Endothelial cell of umbilical vein (primary cell): ENCODE results near the gene SYK. TPM values are rescaled to one million over a fixed set of nuclear protein-coding genes. Genes with fewer than 3 reads are reported as not detected.

Experiments used
- BruUV-seq: library from RNA; stranded (reverse); fragments of 400-500 nt; replicated peaks from 2 replicates; lab custom pipeline; 2021; lab: Mats Ljungman, UMichigan
- CTCF ChIA-PET: fragments of 300-600, 350-600 bp; sonication (Branson Sonifier 250); formaldehyde crosslinking; loops from one replicate; lab custom pipeline; 2021; ENCODE audit warnings: antibody characterized with exemption, inconsistent platforms; lab: Charles Lee
- POLR2A ChIA-PET: fragments of 300-600, 350-600 bp; sonication (Branson Sonifier 250); formaldehyde crosslinking; loops from one replicate; lab custom pipeline; 2021; ENCODE audit warnings: antibody characterized with exemption, inconsistent platforms; lab: Charles Lee
- DNase-seq: peaks from one replicate; pipeline ENCODE4 v3.0.0-alpha.2; 2011; ENCODE audit warnings: low read depth, low spot score
- FAIRE-seq: peaks from 2 replicates; lab custom pipeline; 2011; peaks lifted over from hg19 to GRCh38; lab: Jason Lieb, UNC
- H2AFZ ChIP-seq: 2 replicates; pipeline ENCODE4 v1.6.0; 2012; ENCODE audit warnings: low read depth, low read length, control low read depth, inconsistent platforms
- H3K27ac ChIP-seq: 2 replicates; pipeline ENCODE4 v1.5.1; 2011; ENCODE audit warnings: low read depth, mild to moderate bottlenecking, control low read depth, low read length, moderate library complexity; ENCODE audit not compliant: insufficient read depth
- H3K27me3 ChIP-seq, 2 experiments: 2 replicates each; pipeline versions ENCODE4 v1.6.0 to v1.6.1; 2011; ENCODE audit warnings: low read length in 2 of 2, mixed read lengths in 1 of 2; ENCODE audit not compliant: control insufficient read depth in 2 of 2, insufficient read depth in 2 of 2
- H3K36me3 ChIP-seq, 2 experiments: 2 replicates in 1 of 2; 3 replicates in 1 of 2; pipeline ENCODE4 v1.5.1; 2011; ENCODE audit warnings: low read length in 2 of 2, mild to moderate bottlenecking in 1 of 2, moderate library complexity in 1 of 2; ENCODE audit not compliant: control insufficient read depth in 2 of 2, insufficient read depth in 2 of 2; ENCODE audit errors: extremely low read depth in 1 of 2
- H3K4me1 ChIP-seq: 3 replicates; pipeline ENCODE4 v1.5.1; 2011; ENCODE audit warnings: mild to moderate bottlenecking, low read length; ENCODE audit not compliant: control insufficient read depth, insufficient read depth; ENCODE audit errors: extremely low read depth
- H3K4me2 ChIP-seq: 2 replicates; pipeline ENCODE4 v1.6.1; 2011; ENCODE audit warnings: low read length, control low read depth, mixed read lengths; ENCODE audit not compliant: insufficient read depth
- H3K4me3 ChIP-seq, 3 experiments: fragments of 200-600 bp in 1 of 3; sonication (generic), shearing (Covaris generic) in 1 of 3; replicated peaks in 1 of 3; 2 replicates each; pipeline ENCODE4 v1.5.1; 2011 to 2016; ENCODE audit warnings: control low read depth in 3 of 3, low read length in 3 of 3, mild to moderate bottlenecking in 2 of 3, inconsistent platforms in 1 of 3, low read depth in 1 of 3, moderate library complexity in 1 of 3; ENCODE audit not compliant: insufficient read depth in 1 of 3
- H3K79me2 ChIP-seq: 2 replicates; pipeline ENCODE4 v1.6.0; 2012; ENCODE audit warnings: low read length, inconsistent platforms; ENCODE audit not compliant: control insufficient read depth, insufficient read depth
- H3K9ac ChIP-seq: replicated peaks from 2 replicates; pipeline ENCODE3; 2011; ENCODE audit warnings: low read length, control low read depth; ENCODE audit not compliant: insufficient read depth; ENCODE audit errors: extremely low read depth
- H3K9me1 ChIP-seq: replicated peaks from 3 replicates; pipeline ENCODE4 v1.6.0; 2011; ENCODE audit warnings: mild to moderate bottlenecking, low read length; ENCODE audit not compliant: control insufficient read depth, insufficient read depth; ENCODE audit errors: extremely low read depth
- H3K9me3 ChIP-seq: replicated peaks from 2 replicates; pipeline ENCODE4 v1.5.1; 2012; ENCODE audit warnings: low read length, inconsistent platforms; ENCODE audit not compliant: control insufficient read depth, insufficient read depth
- H4K20me1 ChIP-seq: replicated peaks from 2 replicates; pipeline ENCODE3; 2011; ENCODE audit warnings: mild to moderate bottlenecking, low read length; ENCODE audit not compliant: control insufficient read depth, insufficient read depth; ENCODE audit errors: extremely low read depth
- EZH2 ChIP-seq: IDR thresholded peaks from 2 replicates; pipeline ENCODE4 v1.6.1; 2012; ENCODE audit warnings: borderline replicate concordance, low read depth, mild to moderate bottlenecking, moderate library complexity, low read length, inconsistent platforms; ENCODE audit not compliant: severe bottlenecking
- FOS ChIP-seq: IDR thresholded peaks from 2 replicates; pipeline ENCODE4 v1.6.1; 2011; ENCODE audit warnings: mild to moderate bottlenecking, low read length, moderate library complexity, borderline replicate concordance; ENCODE audit not compliant: insufficient read depth
- GATA2 ChIP-seq: IDR thresholded peaks from 2 replicates; pipeline ENCODE4 v1.7.0; 2011; ENCODE audit warnings: low read depth, mild to moderate bottlenecking, moderate library complexity, mixed read lengths, low read length; ENCODE audit not compliant: insufficient read length, insufficient read depth
- JUN ChIP-seq: IDR thresholded peaks from 2 replicates; pipeline ENCODE4 v1.6.1; 2011; ENCODE audit warnings: borderline replicate concordance, low read depth; ENCODE audit not compliant: insufficient read length, insufficient read depth
- MYC ChIP-seq: IDR thresholded peaks from one replicate; pipeline ENCODE4 v1.6.1; 2011; ENCODE audit warnings: mild to moderate bottlenecking, low read depth, low read length
- POLR2A ChIP-seq: IDR thresholded peaks from 2 replicates; pipeline ENCODE4 v1.6.1; 2012; ENCODE audit warnings: low read depth, mild to moderate bottlenecking, control low read depth, low read length
- POLR2AphosphoS5 ChIP-seq: IDR thresholded peaks from 2 replicates; pipeline ENCODE4 v1.6.1; 2012; ENCODE audit warnings: low read depth, mild to moderate bottlenecking, control low read depth, low read length, moderate library complexity; ENCODE audit not compliant: insufficient read depth
- dilution Hi-C: fragments of 300-500 bp; cut with MboI; formaldehyde crosslinking; loops from one replicate; pipeline ENCODE4 v1.15.0; 2019; ENCODE audit warnings: low sequenced_read_pairs; ENCODE audit not compliant: extremely low pct_ligation_motif_present
- intact Hi-C: fragments of 100-400 bp; cut with micrococcal nuclease; formaldehyde crosslinking; loops from one replicate; pipeline ENCODE4 v1.10.0; 2022
- polyA plus RNA-seq, 4 experiments: library from polyadenylated mRNA; depleted of rRNA in 3 of 4; stranded (reverse) in 3 of 4; unstranded in 1 of 4; fragments of >200 nt; gene quantifications; 2 replicates each; pipeline versions ENCODE4 v1.2.1 to v1.2.3, GENCODE V29; 2011 to 2012; ENCODE audit warnings: missing spikeins in 1 of 4
- total RNA-seq: library from RNA; stranded (reverse); gene quantifications from 2 replicates; pipeline ENCODE4 v1.2.3, GENCODE V29; 2021
- TF ChIP-seq, protein P1 (sequence below): IDR thresholded peaks from 2 replicates; pipeline ENCODE4 v1.6.1; 2011; ENCODE audit not compliant: insufficient read depth, insufficient read length
- TF ChIP-seq, protein P2 (sequence below), 2 donors: IDR thresholded peaks; 1 replicate in 1 of 2; 2 replicates in 1 of 2; pipeline ENCODE4 v1.5.1; 2011; ENCODE audit warnings: low read length in 2 of 2, mild to moderate bottlenecking in 2 of 2, moderate library complexity in 2 of 2, control low read depth in 1 of 2, inconsistent platforms in 1 of 2, low read depth in 1 of 2; ENCODE audit not compliant: insufficient read depth in 1 of 2; ENCODE audit errors: extremely low read depth in 1 of 2

Gene SYK
- total and polyA plus RNA-seq, 2 donors (not counting 3 experiments of a cell fraction or from before 2014, with no cell fraction given) = not detected

DNA sequence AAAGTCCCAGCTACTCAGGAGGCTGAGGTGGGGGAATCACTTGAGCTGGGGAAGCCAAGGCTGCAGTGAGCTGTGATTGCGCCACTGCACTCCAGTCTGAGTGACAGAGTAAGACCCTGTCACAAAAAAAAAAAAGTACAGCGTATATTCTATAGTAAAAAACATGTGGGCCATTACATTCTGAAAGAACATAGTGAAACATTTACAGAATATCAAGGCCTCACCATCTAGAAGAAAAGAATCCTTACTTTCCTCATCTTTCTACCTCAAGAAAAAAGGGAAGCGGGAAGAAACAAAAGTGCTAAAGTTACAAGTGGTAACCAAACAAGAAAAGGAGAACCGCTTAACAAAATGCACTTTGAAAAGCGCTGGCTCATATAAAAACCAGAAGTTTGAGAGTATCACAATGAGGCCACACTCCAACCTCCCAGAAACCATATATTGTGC, 5.7 kb upstream of the SYK start:
- H2AFZ ChIP-seq = no peak overlapping the region
- peaks cover under 1% of the 10 kb centered on the region in 2 experiments for H3K27me3 ChIP-seq
- FAIRE-seq = no peak
- H3K27ac ChIP-seq = no peak overlapping the region
- dilution Hi-C loops = no loop called here
- ChIA-PET CTCF (no interaction called here), POLR2A (no interaction called here)
- H3K79me2 ChIP-seq = no peaks in the 10 kb centered on the region
- BruUV-seq = no TSS peak
- H3K4me2 ChIP-seq = no peak overlapping the region
- no peak overlapping the region for H3K9ac ChIP-seq
- no peaks in the 10 kb centered on the region for H3K9me1 ChIP-seq
- H3K36me3 ChIP-seq = no peaks in the 10 kb centered on the region
- no peak overlapping the region for H3K4me3 ChIP-seq
- no peaks in the 10 kb centered on the region for H3K9me3 ChIP-seq
- TF ChIP-seq JUN (no peak), EZH2 (no peak)
- TF ChIP-seq, protein P1, sequence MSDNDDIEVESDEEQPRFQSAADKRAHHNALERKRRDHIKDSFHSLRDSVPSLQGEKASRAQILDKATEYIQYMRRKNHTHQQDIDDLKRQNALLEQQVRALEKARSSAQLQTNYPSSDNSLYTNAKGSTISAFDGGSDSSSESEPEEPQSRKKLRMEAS = no peak
- DNase-seq = no peak
- intact Hi-C loops = no loop called here
- H3K4me1 ChIP-seq = no peaks in the 10 kb centered on the region
- H4K20me1 ChIP-seq = no peaks in the 10 kb centered on the region

DNA sequence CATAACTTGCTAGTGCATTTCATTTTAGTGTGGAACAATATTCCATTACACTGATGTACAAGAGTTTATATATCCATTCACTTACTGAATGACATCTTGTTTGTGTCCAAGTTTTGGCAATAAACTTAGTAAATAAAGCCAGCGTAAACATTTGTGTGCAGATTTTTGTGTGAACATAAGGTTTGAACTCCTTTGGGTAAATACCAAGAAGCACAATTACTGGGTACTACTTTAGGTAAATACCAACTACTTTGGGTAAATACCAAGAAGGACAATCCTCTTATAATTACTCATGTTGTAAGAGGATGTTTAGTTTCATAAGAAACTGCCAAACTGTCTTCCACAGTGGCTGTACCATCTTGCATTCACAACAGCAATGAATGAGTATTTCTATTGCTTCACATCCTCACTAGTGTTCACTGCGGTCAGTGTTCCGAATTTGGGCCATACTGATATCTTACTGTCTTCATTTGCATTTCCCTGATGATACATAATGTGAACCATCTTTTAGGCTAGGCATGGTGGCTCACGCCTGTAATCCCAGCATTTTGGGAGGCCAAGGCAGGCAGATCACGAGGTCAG, 2.3 kb upstream of the SYK start:
- POLR2A ChIA-PET = no interaction called here
- no TSS peak for BruUV-seq
- intact Hi-C loops (no loop called here), dilution Hi-C loops (no loop called here)
- FAIRE-seq (no peak), DNase-seq (no peak)
- no peak for TF ChIP-seq POLR2A
- TF ChIP-seq, protein P1 = no peak
- no peak for TF ChIP-seq POLR2AphosphoS5
- no peak for TF ChIP-seq MYC
- TF ChIP-seq FOS = no peak
- no peak for TF ChIP-seq JUN
- no peak for TF ChIP-seq GATA2
- TF ChIP-seq EZH2 = no peak
- TF ChIP-seq, protein P2, sequence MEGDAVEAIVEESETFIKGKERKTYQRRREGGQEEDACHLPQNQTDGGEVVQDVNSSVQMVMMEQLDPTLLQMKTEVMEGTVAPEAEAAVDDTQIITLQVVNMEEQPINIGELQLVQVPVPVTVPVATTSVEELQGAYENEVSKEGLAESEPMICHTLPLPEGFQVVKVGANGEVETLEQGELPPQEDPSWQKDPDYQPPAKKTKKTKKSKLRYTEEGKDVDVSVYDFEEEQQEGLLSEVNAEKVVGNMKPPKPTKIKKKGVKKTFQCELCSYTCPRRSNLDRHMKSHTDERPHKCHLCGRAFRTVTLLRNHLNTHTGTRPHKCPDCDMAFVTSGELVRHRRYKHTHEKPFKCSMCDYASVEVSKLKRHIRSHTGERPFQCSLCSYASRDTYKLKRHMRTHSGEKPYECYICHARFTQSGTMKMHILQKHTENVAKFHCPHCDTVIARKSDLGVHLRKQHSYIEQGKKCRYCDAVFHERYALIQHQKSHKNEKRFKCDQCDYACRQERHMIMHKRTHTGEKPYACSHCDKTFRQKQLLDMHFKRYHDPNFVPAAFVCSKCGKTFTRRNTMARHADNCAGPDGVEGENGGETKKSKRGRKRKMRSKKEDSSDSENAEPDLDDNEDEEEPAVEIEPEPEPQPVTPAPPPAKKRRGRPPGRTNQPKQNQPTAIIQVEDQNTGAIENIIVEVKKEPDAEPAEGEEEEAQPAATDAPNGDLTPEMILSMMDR (IDR thresholded peaks at IDR 0.05; ENCODE audit: extremely low read depth in 1 of 2, insufficient read depth in 1 of 2, low read depth in 1 of 2, low read length in 2 of 2) = no peak
- H2AFZ ChIP-seq = no peak overlapping the region
- H3K9ac ChIP-seq = no peak overlapping the region
- CTCF ChIA-PET = no interaction called here
- no peaks in the 10 kb centered on the region for H3K9me3 ChIP-seq
- H3K4me3 ChIP-seq = no peak overlapping the region
- no peaks in the 10 kb centered on the region for H3K36me3 ChIP-seq
- H4K20me1 ChIP-seq = no peaks in the 10 kb centered on the region
- no peak overlapping the region for H3K27ac ChIP-seq
- no peaks in the 10 kb centered on the region for H3K79me2 ChIP-seq
- H3K9me1 ChIP-seq = no peaks in the 10 kb centered on the region
- H3K4me1 ChIP-seq = no peaks in the 10 kb centered on the region
- peaks cover 5 to 23% of the 10 kb centered on the region in 2 experiments for H3K27me3 ChIP-seq
- H3K4me2 ChIP-seq = no peak overlapping the region
